GM12864 (cell line): ENCODE data around the gene KHNYN.

Experiments
- DNase-seq: peaks from one replicate; pipeline ENCODE4 v3.0.0-alpha.2; 2011; ENCODE audit warnings: low read depth
- H3K4me3 ChIP-seq: 2 replicates; pipeline ENCODE4 v1.5.1; 2011; ENCODE audit warnings: mild to moderate bottlenecking, low read depth, low read length, control low read depth
- CTCF ChIP-seq: IDR thresholded peaks from 2 replicates; pipeline ENCODE4 v1.5.1; 2011; ENCODE audit warnings: low read depth, mild to moderate bottlenecking, moderate library complexity, low read length, control low read depth, inconsistent platforms; ENCODE audit errors: missing control alignments

The KHNYN gene

GRCh38 chr14:24397639-24398292, 32.0 kb upstream of the KHNYN start:
- H3K4me3 ChIP-seq: no peak overlapping the region
- DNase-seq: no peak
- TF ChIP-seq CTCF: no peak

GRCh38 chr14:24398293-24398652, 31.5 kb upstream of the KHNYN start:
- no peak overlapping the region for H3K4me3 ChIP-seq
- no peak for DNase-seq
- no peak for TF ChIP-seq CTCF

GRCh38 chr14:24398653-24399446, 30.9 kb upstream of the KHNYN start, which contains the start of gene NYNRIN:
Gene NYNRIN, plus strand, starts transcription at chr14:24399003. Its CDS starts 244 bp downstream, at chr14:24399247.
- DNase-seq: no peak
- H3K4me3 ChIP-seq: no peak within 1 kb of the TSS
- no peak for TF ChIP-seq CTCF

- H3K4me3 ChIP-seq: no peak overlapping the region
These were observed 30.3 kb upstream of the KHNYN start for GRCh38 chr14:24399447-24399822.

GRCh38 chr14:24399999-24400718, 29.6 kb upstream of the KHNYN start:
- no peak for DNase-seq
- H3K4me3 ChIP-seq: no peak overlapping the region
- TF ChIP-seq CTCF: no peak

More at GRCh38 chr14:24399447-24399822, 30.3 kb upstream of the KHNYN start:
- TF ChIP-seq CTCF: no peak
- no peak for DNase-seq

- no peak for DNase-seq
- H3K4me3 ChIP-seq: no peak overlapping the region
- no peak for TF ChIP-seq CTCF
These were observed 27.7 kb upstream of the KHNYN start for GRCh38 chr14:24401810-24402702.
